IMR-90 (cell line): ENCODE data around the gene GPN1. TPM values are rescaled to one million over a fixed set of nuclear protein-coding genes. Genes with fewer than 3 reads are reported as not detected.

Experiments
- ATAC-seq: fragments of 200-7000 bp; cut with Tn5 transposase; 2 replicates; pipeline ENCODE4 v1.9.1; 2020; ENCODE audit warnings: low read depth, mild to moderate bottlenecking, moderate library complexity
- BruUV-seq: library from RNA; stranded (reverse); fragments of 400-500 nt; replicated peaks from 2 replicates; lab custom pipeline; 2021; lab: Mats Ljungman, UMichigan
- CTCF ChIA-PET: fragments of 300-600 bp; formaldehyde crosslinking; extraction: SDS; loops from one replicate; lab custom pipeline; 2021; ENCODE audit warnings: antibody characterized with exemption; lab: Yijun Ruan, JAX
- POLR2A ChIA-PET: fragments of 300-600 bp; sonication (Branson Sonifier 250); formaldehyde crosslinking; loops from one replicate; lab custom pipeline; 2022; ENCODE audit warnings: antibody characterized with exemption; ENCODE audit not compliant: unreplicated experiment; lab: Charles Lee
- DNase-seq: peaks from one replicate; pipeline ENCODE4 v3.0.0; 2013
- H2AFZ ChIP-seq: replicated peaks from 2 replicates; pipeline ENCODE3; 2013; ENCODE audit warnings: low read length, mild to moderate bottlenecking; ENCODE audit not compliant: poor library complexity
- H2AK5ac ChIP-seq: 2 replicates; pipeline ENCODE4 v1.6.1; 2013; ENCODE audit warnings: low read depth, low read length, inconsistent platforms
- H2AK9ac ChIP-seq: replicated peaks from 2 replicates; pipeline ENCODE3; 2013; ENCODE audit warnings: mild to moderate bottlenecking, low read depth, low read length, moderate library complexity; ENCODE audit not compliant: poor library complexity
- H2BK120ac ChIP-seq: 2 replicates; pipeline ENCODE4 v1.6.1; 2013; ENCODE audit warnings: low read depth, low read length, inconsistent platforms
- H2BK15ac ChIP-seq: 3 replicates; pipeline ENCODE4 v1.6.1; 2013; ENCODE audit warnings: low read depth, low read length, inconsistent platforms
- H2BK20ac ChIP-seq: 2 replicates; pipeline ENCODE4 v1.6.1; 2013; ENCODE audit warnings: low read depth, mild to moderate bottlenecking, inconsistent platforms, low read length, moderate library complexity
- H2BK5ac ChIP-seq: 2 replicates; pipeline ENCODE4 v1.6.1; 2013; ENCODE audit warnings: mild to moderate bottlenecking, low read depth, low read length, inconsistent platforms; ENCODE audit not compliant: poor library complexity, severe bottlenecking
- H3K14ac ChIP-seq: replicated peaks from 2 replicates; pipeline ENCODE4 v1.6.1; 2013; ENCODE audit warnings: low read depth, low read length, inconsistent platforms
- H3K18ac ChIP-seq: 2 replicates; pipeline ENCODE4 v1.6.1; 2013; ENCODE audit warnings: low read depth, low read length, control low read depth
- H3K23ac ChIP-seq: 2 replicates; pipeline ENCODE4 v1.6.1; 2013; ENCODE audit warnings: low read depth, low read length, inconsistent platforms
- H3K27ac ChIP-seq: 2 replicates; pipeline ENCODE4 v1.5.1; 2013; ENCODE audit warnings: mild to moderate bottlenecking, control low read depth, low read length; ENCODE audit not compliant: insufficient read depth
- H3K27me3 ChIP-seq: 2 replicates; pipeline ENCODE4 v1.6.1; 2013; ENCODE audit warnings: low read length; ENCODE audit not compliant: control insufficient read depth, insufficient read depth
- H3K36me3 ChIP-seq: 2 replicates; pipeline ENCODE4 v1.6.1; 2013; ENCODE audit warnings: low read length, mixed read lengths; ENCODE audit not compliant: control insufficient read depth, insufficient read depth
- H3K4ac ChIP-seq: 2 replicates; pipeline ENCODE4 v1.6.1; 2013; ENCODE audit warnings: low read depth, low read length, inconsistent platforms
- H3K4me1 ChIP-seq: 2 replicates; pipeline ENCODE4 v1.6.1; 2013; ENCODE audit warnings: low read length, mixed read lengths; ENCODE audit not compliant: control insufficient read depth, insufficient read depth
- H3K4me2 ChIP-seq: 2 replicates; pipeline ENCODE4 v1.6.1; 2013; ENCODE audit warnings: low read depth, mild to moderate bottlenecking, control low read depth, low read length, moderate library complexity
- H3K4me3 ChIP-seq: 2 replicates; pipeline ENCODE4 v1.5.1; 2013; ENCODE audit warnings: low read depth, mild to moderate bottlenecking, control low read depth, low read length, moderate library complexity; ENCODE audit not compliant: insufficient read depth
- H3K56ac ChIP-seq: 2 replicates; pipeline ENCODE4 v1.6.1; 2013; ENCODE audit warnings: low read length, inconsistent platforms; ENCODE audit not compliant: insufficient read depth; ENCODE audit errors: extremely low read depth
- H3K79me1 ChIP-seq, 2 experiments: 2 replicates each; pipeline ENCODE4 v1.6.1; 2013; ENCODE audit warnings: low read length in 2 of 2, inconsistent platforms in 1 of 2, low read depth in 1 of 2
- H3K9ac ChIP-seq: 2 replicates; pipeline ENCODE4 v1.6.1; 2013; ENCODE audit warnings: low read depth, low read length, control low read depth
- H3K9me1 ChIP-seq: 2 replicates; pipeline ENCODE4 v1.6.1; 2013; ENCODE audit warnings: low read length, inconsistent platforms; ENCODE audit not compliant: insufficient read depth
- H3K9me3 ChIP-seq: 2 replicates; pipeline ENCODE4 v1.6.1; 2013; ENCODE audit warnings: low read length; ENCODE audit not compliant: control insufficient read depth, insufficient read depth
- H4K20me1 ChIP-seq: 2 replicates; pipeline ENCODE4 v1.6.1; 2013; ENCODE audit warnings: low read length, inconsistent platforms; ENCODE audit not compliant: insufficient read depth
- H4K5ac ChIP-seq: 2 replicates; pipeline ENCODE4 v1.6.1; 2013; ENCODE audit warnings: mild to moderate bottlenecking, low read depth, low read length, control low read depth
- H4K8ac ChIP-seq, 2 experiments: 2 replicates each; pipeline ENCODE4 v1.6.1; 2013; ENCODE audit warnings: low read depth in 2 of 2, low read length in 2 of 2, control low read depth in 1 of 2, inconsistent platforms in 1 of 2
- H4K91ac ChIP-seq: 2 replicates; pipeline ENCODE4 v1.6.1; 2013; ENCODE audit warnings: low read depth, low read length, inconsistent platforms; ENCODE audit not compliant: insufficient read depth
- BHLHE40 ChIP-seq: fragments of 150-350 bp; IDR thresholded peaks from 2 replicates; pipeline ENCODE4 v1.6.1; 2016; ENCODE audit warnings: mild to moderate bottlenecking, low read depth, low read length
- CTCF ChIP-seq: conservative IDR thresholded peaks from 2 replicates; pipeline ENCODE4 v1.5.1; 2012; ENCODE audit warnings: mild to moderate bottlenecking, low read depth, low read length, improper control_type of control experiment
- FOS ChIP-seq: fragments of 150-350 bp; IDR thresholded peaks from 2 replicates; pipeline ENCODE4 v1.6.1; 2016; ENCODE audit warnings: low read depth, low read length
- MAFK ChIP-seq: IDR thresholded peaks from 2 replicates; pipeline ENCODE4 v1.6.1; 2012; ENCODE audit warnings: low read depth, low read length, improper control_type of control experiment
- POLR2A ChIP-seq: IDR thresholded peaks from 2 replicates; pipeline ENCODE4 v1.6.1; 2012; ENCODE audit warnings: mild to moderate bottlenecking, low read depth, low read length
- RAD21 ChIP-seq: IDR thresholded peaks from 2 replicates; pipeline ENCODE4 v1.6.1; 2012; ENCODE audit warnings: low read length, improper control_type of control experiment
- RCOR1 ChIP-seq: IDR thresholded peaks from 2 replicates; pipeline ENCODE4 v1.6.1; 2012; ENCODE audit warnings: mild to moderate bottlenecking, low read length, improper control_type of control experiment; ENCODE audit not compliant: insufficient replicate concordance
- SMC3 ChIP-seq: fragments of 150-350 bp; IDR thresholded peaks from 2 replicates; pipeline ENCODE4 v1.6.1; 2016; ENCODE audit warnings: low read depth, mild to moderate bottlenecking, antibody characterized with exemption, low read length, moderate library complexity
- WGBS, 2 experiments: methylation state at CpG; one replicate each; pipeline versions ENCODE4 v1.1.5 to v1.1.7; 2013; ENCODE audit warnings: missing lambda C conversion rate in 2 of 2; ENCODE audit not compliant: insufficient read length in 1 of 2; ENCODE audit errors: extremely low coverage in 2 of 2; 5-methylcytosine and 5-hydroxymethylcytosine counted together
- dilution Hi-C: fragments of 300-500 bp; cut with HindIII; formaldehyde crosslinking; loops from one replicate; pipeline ENCODE4 v1.14.3; 2018; ENCODE audit warnings: low sequenced_read_pairs; ENCODE audit not compliant: unreplicated experiment
- in situ Hi-C: fragments of 300-500 bp; cut with MboI; formaldehyde crosslinking; loops from 3 replicates; pipeline ENCODE4 v1.14.3; 2019; ENCODE audit warnings: low sequenced_read_pairs, inconsistent platforms, mixed read lengths
- intact Hi-C: fragments of 100-400 bp; cut with micrococcal nuclease; formaldehyde crosslinking; loops from 2 replicates; pipeline ENCODE4 v1.10.0; 2022
- polyA plus RNA-seq, 3 experiments: library from polyadenylated mRNA; depleted of rRNA; stranded (reverse); fragments of >200 nt; gene quantifications; 2 replicates each; pipeline ENCODE4 v1.2.3, GENCODE V29; 2012; ENCODE audit warnings: low replicate concordance in 1 of 3
- total RNA-seq: library from RNA; depleted of rRNA; stranded (reverse); fragments of >200 nt; gene quantifications from 2 replicates; pipeline ENCODE4 v1.2.3, GENCODE V29; 2012

Gene GPN1
- total and polyA plus RNA-seq, 2 of the 4 experiments (the other 2 are of a cell fraction), result 37.8 to 63.8 TPM

- TF ChIP-seq FOS (no peak), POLR2A (no peak), RCOR1 (no peak), MAFK (no peak), BHLHE40 (0 out of 2 replicates have a peak, but pooled peaks have one; percentile 17), RAD21 (peak; percentile 75), SMC3 (peak; percentile 78), CTCF (peak; percentile 99)
- no TSS peak for BruUV-seq
- peaks cover 10% of the 10 kb centered on the region for H3K4me1 ChIP-seq
- no peak overlapping the region for H2BK120ac ChIP-seq
- H3K14ac ChIP-seq, result no peak overlapping the region
- no peak overlapping the region for H3K9ac ChIP-seq
- H3K56ac ChIP-seq, result no peak overlapping the region
- ATAC-seq (peak; percentile 69), DNase-seq (peak; percentile 90)
- intact Hi-C loops (loop anchor here (1.0 to 5.0 kb wide), 2 partner anchors 276 to 711 kb away; partner anchors contain the start of gene PPM1G), in situ Hi-C loops (no loop called here), dilution Hi-C loops (no loop called here)
- no peak overlapping the region for H3K18ac ChIP-seq
- H3K36me3 ChIP-seq, result peaks cover 25% of the 10 kb centered on the region
- H2AK5ac ChIP-seq, result peak overlapping the region; percentile 77; the same call in 1 of the 2 replicates
- no peak overlapping the region for H3K4me2 ChIP-seq
- H3K9me1 ChIP-seq, result peaks cover 8% of the 10 kb centered on the region
- no peak overlapping the region; a peak in 1 of 4 replicates for H4K8ac ChIP-seq
- no peak overlapping the region for H3K23ac ChIP-seq
- H3K27ac ChIP-seq, result peak overlapping the region; percentile 52; the same call in 1 of the 2 replicates
- CTCF ChIA-PET, result interaction anchor here (0.5 to 2.0 kb wide), 15 partner anchors 9 to 778 kb away, joined by 3 to 11 read pairs (median 3); partner anchors contain the start of genes CCDC121 and GPN1
- H2AK9ac ChIP-seq, result no peak overlapping the region
- no peak overlapping the region for H2AFZ ChIP-seq
- no CpG with 5 or more reads among the region's 9 CpGs for WGBS, 2 experiments
- POLR2A ChIA-PET, result no interaction called here
- H2BK5ac ChIP-seq, result peak overlapping the region; percentile 43
- 0 out of 2 replicates have a peak overlapping the region, but pooled peaks have one; percentile 48 for H2BK20ac ChIP-seq
- no peaks in the 10 kb centered on the region for H3K9me3 ChIP-seq
- H4K5ac ChIP-seq, result no peak overlapping the region
- H4K20me1 ChIP-seq, result no peaks in the 10 kb centered on the region
- no peak overlapping the region for H3K4me3 ChIP-seq
- H3K27me3 ChIP-seq, result no peaks in the 10 kb centered on the region
- H2BK15ac ChIP-seq, result peak overlapping the region; percentile 51; the same call in 1 of the 3 replicates
- no peak overlapping the region for H4K91ac ChIP-seq
- 0 out of 2 replicates have a peak overlapping the region, but pooled peaks have one; percentile 12 for H3K4ac ChIP-seq
- no peaks in the 10 kb centered on the region; a peak in 1 of 4 replicates for H3K79me1 ChIP-seq
Measured at GRCh38 chr2:27683390-27684071, 54.7 kb downstream of the GPN1 start.
